H1 (cell line): Measurements from ENCODE around the gene ZNF3. TPM values are rescaled to one million over a fixed set of nuclear protein-coding genes. Genes with fewer than 3 reads are reported as not detected.

Experiments used
- BCL11A ChIP-seq, 2 experiments: IDR thresholded peaks; one replicate each; pipeline ENCODE4 v1.6.1; 2011; ENCODE audit warnings: low read depth in 2 of 2, low read length in 2 of 2, mild to moderate bottlenecking in 2 of 2
- BRCA1 ChIP-seq: IDR thresholded peaks from 2 replicates; pipeline ENCODE4 v1.6.1; 2012; ENCODE audit warnings: low read depth, low read length, improper control_type of control experiment
- CBX5 ChIP-seq: fragments of 300-800, 300-1000 bp; sonication (generic); IDR thresholded peaks from 2 replicates; pipeline ENCODE4 v1.7.1; 2016; ENCODE audit warnings: antibody characterized with exemption, low read length, low read depth
- EGR1 ChIP-seq: IDR thresholded peaks from 2 replicates; pipeline ENCODE4 v1.6.1; 2011; ENCODE audit warnings: low read depth, low read length, borderline replicate concordance
- POLR2A ChIP-seq, 2 experiments: IDR thresholded peaks; 1 replicate in 1 of 2; 2 replicates in 1 of 2; pipeline ENCODE4 v1.6.1; 2011; ENCODE audit warnings: low read depth in 2 of 2, low read length in 2 of 2, mild to moderate bottlenecking in 2 of 2; ENCODE audit errors: control extremely low read depth in 1 of 2
- SIRT6 ChIP-seq: IDR thresholded peaks from one replicate; pipeline ENCODE4 v1.7.1; 2012; ENCODE audit warnings: low read length, inconsistent platforms
- YY1 ChIP-seq: IDR thresholded peaks from 2 replicates; pipeline ENCODE4 v1.6.1; 2011; ENCODE audit warnings: low read depth, mild to moderate bottlenecking, low read length
- ZNF274 ChIP-seq: IDR thresholded peaks from 2 replicates; pipeline ENCODE4 v1.7.0; 2012; ENCODE audit warnings: low read length, borderline replicate concordance; ENCODE audit errors: extremely low read depth
- polyA plus RNA-seq, 7 experiments: library from polyadenylated mRNA; depleted of rRNA in 3 of 7; stranded (reverse) in 5 of 7; unstranded in 2 of 7; fragments of >200 nt in 5 of 7; fragments of 200-250 nt in 2 of 7; gene quantifications; 1 replicate in 5 of 7; 2 replicates in 1 of 7; 4 replicates in 1 of 7; pipeline versions ENCODE4 v1.2.1 to v1.2.3, GENCODE V29; 2011 to 2013; ENCODE audit warnings: missing spikeins in 2 of 7, mixed read lengths in 2 of 7
- total RNA-seq: library from RNA; stranded (reverse); fragmentation: NEBNext Ultra II Directional; extraction: Animal tissue kit (Norgen Biotek cat#: 25700); gene quantifications from 2 replicates; pipeline ENCODE4 v1.2.1, GENCODE V29; 2021
- TF ChIP-seq, protein P1 (sequence below): fragments of 300-600 bp; sonication (generic); IDR thresholded peaks from 2 replicates; pipeline ENCODE4 v1.7.1; 2012; ENCODE audit warnings: low read length, moderate library complexity, mild to moderate bottlenecking, inconsistent platforms; ENCODE audit not compliant: insufficient replicate concordance

The ZNF3 gene
- total and polyA plus RNA-seq, 2 of the 8 experiments (the other 6 are each of a cell fraction or from before 2014, with no cell fraction given) = 26.9 to 49.1 TPM

DNA sequence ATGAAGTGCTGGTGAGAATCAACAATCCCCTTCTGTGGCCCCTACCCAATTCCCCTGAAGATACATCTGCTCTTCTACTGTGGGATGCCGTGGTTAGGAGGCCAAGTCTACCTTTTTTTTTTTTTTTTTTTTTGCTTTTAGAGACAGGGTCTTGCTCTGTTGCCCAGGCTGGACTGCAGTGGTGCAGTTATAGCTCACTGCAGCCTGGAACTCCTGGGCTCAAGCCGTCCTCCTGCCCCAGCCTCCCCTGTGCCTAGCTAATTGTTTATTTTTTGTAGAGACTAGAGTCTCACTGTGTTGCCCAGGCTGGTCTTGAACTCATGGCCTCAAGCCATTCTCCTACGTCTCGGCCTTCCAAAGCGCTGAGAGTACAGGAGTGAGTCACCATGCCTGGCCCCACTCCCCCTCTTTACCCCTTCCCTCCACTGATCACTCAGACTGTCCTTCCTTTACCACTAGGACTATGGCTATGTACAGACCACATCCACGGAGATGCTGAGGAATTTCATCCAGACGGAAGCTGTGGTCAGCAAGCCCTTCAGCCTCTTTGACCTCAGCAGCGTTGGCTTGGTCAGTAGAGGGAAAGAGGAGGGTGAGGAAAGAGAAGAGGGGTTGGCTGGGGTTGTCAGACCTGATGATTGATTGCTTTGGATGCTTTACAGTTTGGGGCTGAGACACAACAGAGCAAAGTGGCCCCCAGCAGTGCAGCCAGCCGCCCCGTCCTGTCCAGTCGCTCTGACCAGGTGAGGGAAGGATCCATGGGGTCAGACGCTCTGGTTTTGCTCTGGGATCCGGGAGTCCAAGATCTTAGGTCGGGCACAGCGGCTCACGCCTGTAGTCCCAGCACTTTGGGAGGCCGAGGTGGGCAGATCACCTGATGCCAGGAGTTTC lies 21.7 kb upstream of the ZNF3 start (continued):
- TF ChIP-seq, protein P1, sequence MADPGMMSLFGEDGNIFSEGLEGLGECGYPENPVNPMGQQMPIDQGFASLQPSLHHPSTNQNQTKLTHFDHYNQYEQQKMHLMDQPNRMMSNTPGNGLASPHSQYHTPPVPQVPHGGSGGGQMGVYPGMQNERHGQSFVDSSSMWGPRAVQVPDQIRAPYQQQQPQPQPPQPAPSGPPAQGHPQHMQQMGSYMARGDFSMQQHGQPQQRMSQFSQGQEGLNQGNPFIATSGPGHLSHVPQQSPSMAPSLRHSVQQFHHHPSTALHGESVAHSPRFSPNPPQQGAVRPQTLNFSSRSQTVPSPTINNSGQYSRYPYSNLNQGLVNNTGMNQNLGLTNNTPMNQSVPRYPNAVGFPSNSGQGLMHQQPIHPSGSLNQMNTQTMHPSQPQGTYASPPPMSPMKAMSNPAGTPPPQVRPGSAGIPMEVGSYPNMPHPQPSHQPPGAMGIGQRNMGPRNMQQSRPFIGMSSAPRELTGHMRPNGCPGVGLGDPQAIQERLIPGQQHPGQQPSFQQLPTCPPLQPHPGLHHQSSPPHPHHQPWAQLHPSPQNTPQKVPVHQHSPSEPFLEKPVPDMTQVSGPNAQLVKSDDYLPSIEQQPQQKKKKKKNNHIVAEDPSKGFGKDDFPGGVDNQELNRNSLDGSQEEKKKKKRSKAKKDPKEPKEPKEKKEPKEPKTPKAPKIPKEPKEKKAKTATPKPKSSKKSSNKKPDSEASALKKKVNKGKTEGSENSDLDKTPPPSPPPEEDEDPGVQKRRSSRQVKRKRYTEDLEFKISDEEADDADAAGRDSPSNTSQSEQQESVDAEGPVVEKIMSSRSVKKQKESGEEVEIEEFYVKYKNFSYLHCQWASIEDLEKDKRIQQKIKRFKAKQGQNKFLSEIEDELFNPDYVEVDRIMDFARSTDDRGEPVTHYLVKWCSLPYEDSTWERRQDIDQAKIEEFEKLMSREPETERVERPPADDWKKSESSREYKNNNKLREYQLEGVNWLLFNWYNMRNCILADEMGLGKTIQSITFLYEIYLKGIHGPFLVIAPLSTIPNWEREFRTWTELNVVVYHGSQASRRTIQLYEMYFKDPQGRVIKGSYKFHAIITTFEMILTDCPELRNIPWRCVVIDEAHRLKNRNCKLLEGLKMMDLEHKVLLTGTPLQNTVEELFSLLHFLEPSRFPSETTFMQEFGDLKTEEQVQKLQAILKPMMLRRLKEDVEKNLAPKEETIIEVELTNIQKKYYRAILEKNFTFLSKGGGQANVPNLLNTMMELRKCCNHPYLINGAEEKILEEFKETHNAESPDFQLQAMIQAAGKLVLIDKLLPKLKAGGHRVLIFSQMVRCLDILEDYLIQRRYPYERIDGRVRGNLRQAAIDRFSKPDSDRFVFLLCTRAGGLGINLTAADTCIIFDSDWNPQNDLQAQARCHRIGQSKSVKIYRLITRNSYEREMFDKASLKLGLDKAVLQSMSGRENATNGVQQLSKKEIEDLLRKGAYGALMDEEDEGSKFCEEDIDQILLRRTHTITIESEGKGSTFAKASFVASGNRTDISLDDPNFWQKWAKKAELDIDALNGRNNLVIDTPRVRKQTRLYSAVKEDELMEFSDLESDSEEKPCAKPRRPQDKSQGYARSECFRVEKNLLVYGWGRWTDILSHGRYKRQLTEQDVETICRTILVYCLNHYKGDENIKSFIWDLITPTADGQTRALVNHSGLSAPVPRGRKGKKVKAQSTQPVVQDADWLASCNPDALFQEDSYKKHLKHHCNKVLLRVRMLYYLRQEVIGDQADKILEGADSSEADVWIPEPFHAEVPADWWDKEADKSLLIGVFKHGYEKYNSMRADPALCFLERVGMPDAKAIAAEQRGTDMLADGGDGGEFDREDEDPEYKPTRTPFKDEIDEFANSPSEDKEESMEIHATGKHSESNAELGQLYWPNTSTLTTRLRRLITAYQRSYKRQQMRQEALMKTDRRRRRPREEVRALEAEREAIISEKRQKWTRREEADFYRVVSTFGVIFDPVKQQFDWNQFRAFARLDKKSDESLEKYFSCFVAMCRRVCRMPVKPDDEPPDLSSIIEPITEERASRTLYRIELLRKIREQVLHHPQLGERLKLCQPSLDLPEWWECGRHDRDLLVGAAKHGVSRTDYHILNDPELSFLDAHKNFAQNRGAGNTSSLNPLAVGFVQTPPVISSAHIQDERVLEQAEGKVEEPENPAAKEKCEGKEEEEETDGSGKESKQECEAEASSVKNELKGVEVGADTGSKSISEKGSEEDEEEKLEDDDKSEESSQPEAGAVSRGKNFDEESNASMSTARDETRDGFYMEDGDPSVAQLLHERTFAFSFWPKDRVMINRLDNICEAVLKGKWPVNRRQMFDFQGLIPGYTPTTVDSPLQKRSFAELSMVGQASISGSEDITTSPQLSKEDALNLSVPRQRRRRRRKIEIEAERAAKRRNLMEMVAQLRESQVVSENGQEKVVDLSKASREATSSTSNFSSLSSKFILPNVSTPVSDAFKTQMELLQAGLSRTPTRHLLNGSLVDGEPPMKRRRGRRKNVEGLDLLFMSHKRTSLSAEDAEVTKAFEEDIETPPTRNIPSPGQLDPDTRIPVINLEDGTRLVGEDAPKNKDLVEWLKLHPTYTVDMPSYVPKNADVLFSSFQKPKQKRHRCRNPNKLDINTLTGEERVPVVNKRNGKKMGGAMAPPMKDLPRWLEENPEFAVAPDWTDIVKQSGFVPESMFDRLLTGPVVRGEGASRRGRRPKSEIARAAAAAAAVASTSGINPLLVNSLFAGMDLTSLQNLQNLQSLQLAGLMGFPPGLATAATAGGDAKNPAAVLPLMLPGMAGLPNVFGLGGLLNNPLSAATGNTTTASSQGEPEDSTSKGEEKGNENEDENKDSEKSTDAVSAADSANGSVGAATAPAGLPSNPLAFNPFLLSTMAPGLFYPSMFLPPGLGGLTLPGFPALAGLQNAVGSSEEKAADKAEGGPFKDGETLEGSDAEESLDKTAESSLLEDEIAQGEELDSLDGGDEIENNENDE = no peak
- TF ChIP-seq YY1 (no peak), BRCA1 (no peak), ZNF274 (no peak), SIRT6 (no peak), BCL11A (IDR thresholded peaks at IDR 0.05; ENCODE audit: low read depth in 2 of 2, low read length in 2 of 2) (no peak), POLR2A (IDR thresholded peaks at IDR 0.05; ENCODE audit: control extremely low read depth in 1 of 2, low read depth in 2 of 2, low read length in 2 of 2) (no peak), CBX5 (no peak), EGR1 (no peak)
- TF ChIP-seq, all 59 proteins: peak for 0
